Mesendoderm (in vitro differentiated cells): Measurements from ENCODE around the gene HAGHL.
A peak's percentile ranks its signal among the peaks of the same experiment; 100 is the strongest.

Source experiments
- DNase-seq: peaks from one replicate; pipeline ENCODE4 v3.0.0; 2013
- H2AK5ac ChIP-seq: 2 replicates; pipeline ENCODE4 v1.6.1; 2013; ENCODE audit warnings: low read length, inconsistent platforms
- H2BK120ac ChIP-seq: 2 replicates; pipeline ENCODE4 v1.6.1; 2013; ENCODE audit warnings: low read depth, mild to moderate bottlenecking, low read length, moderate library complexity, mixed read lengths
- H2BK15ac ChIP-seq: replicated peaks from 2 replicates; pipeline ENCODE4 v1.6.1; 2013; ENCODE audit warnings: low read depth, mild to moderate bottlenecking, moderate library complexity
- H2BK5ac ChIP-seq: 2 replicates; pipeline ENCODE4 v1.6.1; 2013; ENCODE audit warnings: low read length, inconsistent platforms
- H3K18ac ChIP-seq: 2 replicates; pipeline ENCODE4 v1.6.1; 2013; ENCODE audit warnings: mild to moderate bottlenecking, low read length, mixed read lengths
- H3K23ac ChIP-seq: one replicate; pipeline ENCODE4 v1.6.1; 2013; ENCODE audit warnings: low read length
- H3K27ac ChIP-seq: 2 replicates; pipeline ENCODE4 v1.5.1; 2013; ENCODE audit warnings: low read depth, mild to moderate bottlenecking, inconsistent platforms, low read length, moderate library complexity
- H3K27me3 ChIP-seq: 2 replicates; pipeline ENCODE4 v1.6.1; 2013; ENCODE audit warnings: low read length, control low read depth, mild to moderate bottlenecking, inconsistent platforms; ENCODE audit not compliant: insufficient read depth, poor library complexity
- H3K36me3 ChIP-seq: 2 replicates; pipeline ENCODE4 v1.6.1; 2013; ENCODE audit warnings: low read length, inconsistent platforms; ENCODE audit not compliant: control insufficient read depth, insufficient read depth
- H3K4ac ChIP-seq: one replicate; pipeline ENCODE4 v1.6.1; 2013; ENCODE audit warnings: low read depth, mild to moderate bottlenecking, low read length, moderate library complexity
- H3K4me1 ChIP-seq: 2 replicates; pipeline ENCODE4 v1.6.1; 2013; ENCODE audit warnings: low read depth, low read length, inconsistent platforms; ENCODE audit not compliant: control insufficient read depth
- H3K4me2 ChIP-seq: 2 replicates; pipeline ENCODE4 v1.6.1; 2013; ENCODE audit warnings: low read length
- H3K4me3 ChIP-seq: 2 replicates; pipeline ENCODE4 v1.5.1; 2013; ENCODE audit warnings: mild to moderate bottlenecking, low read length
- H3K56ac ChIP-seq: one replicate; pipeline ENCODE4 v1.6.1; 2013; ENCODE audit warnings: low read length
- H3K79me1 ChIP-seq: 2 replicates; pipeline ENCODE4 v1.6.1; 2013; ENCODE audit warnings: low read length, inconsistent platforms
- H3K79me2 ChIP-seq: 2 replicates; pipeline ENCODE4 v1.6.1; 2013; ENCODE audit warnings: mild to moderate bottlenecking, low read length; ENCODE audit not compliant: control insufficient read depth, insufficient read depth
- H3K9ac ChIP-seq: 2 replicates; pipeline ENCODE4 v1.6.1; 2013; ENCODE audit warnings: low read length, inconsistent platforms
- H4K5ac ChIP-seq: one replicate; pipeline ENCODE4 v1.6.1; 2013; ENCODE audit warnings: low read length
- H4K8ac ChIP-seq: one replicate; pipeline ENCODE4 v1.6.1; 2013; ENCODE audit warnings: low read depth, mild to moderate bottlenecking, control low read depth, low read length, moderate library complexity
- WGBS: extraction: QIAGEN DNeasy Blood & Tissue Kit; methylation state at CpG from one replicate; pipeline ENCODE4 v1.1.7; 2013; ENCODE audit warnings: low lambda C conversion rate, missing lambda C conversion rate; ENCODE audit not compliant: insufficient coverage; ENCODE audit errors: extremely low coverage; 5-methylcytosine and 5-hydroxymethylcytosine counted together

Gene HAGHL

GRCh38 chr16:700684-701584, 26.0 kb upstream of the HAGHL start:
- H2BK5ac ChIP-seq = no peak overlapping the region
- peak; percentile 50 for DNase-seq
- no peak overlapping the region for H3K4ac ChIP-seq
- H3K27me3 ChIP-seq = peaks cover 28% of the 10 kb centered on the region
- H3K56ac ChIP-seq = no peak overlapping the region
- no CpG with 5 or more reads among the region's 76 CpGs for WGBS
- no peaks in the 10 kb centered on the region for H3K79me2 ChIP-seq
- H3K23ac ChIP-seq = no peak overlapping the region
- no peak overlapping the region for H4K8ac ChIP-seq
- H3K27ac ChIP-seq = no peak overlapping the region
- no peak overlapping the region for H3K18ac ChIP-seq
- no peak overlapping the region for H3K4me2 ChIP-seq
- no peak overlapping the region for H3K9ac ChIP-seq
- no peak overlapping the region for H2BK15ac ChIP-seq
- H3K36me3 ChIP-seq = no peaks in the 10 kb centered on the region
- no peak overlapping the region for H2BK120ac ChIP-seq
- H3K4me3 ChIP-seq = no peak overlapping the region
- no peak overlapping the region for H2AK5ac ChIP-seq
- H3K79me1 ChIP-seq = no peaks in the 10 kb centered on the region
- no peak overlapping the region for H4K5ac ChIP-seq
- H3K4me1 ChIP-seq = no peaks in the 10 kb centered on the region

GRCh38 chr16:702341-702740, 24.6 kb upstream of the HAGHL start:
- H3K4me3 ChIP-seq = no peak overlapping the region
- H2BK120ac ChIP-seq = no peak overlapping the region
- no peak overlapping the region for H4K5ac ChIP-seq
- DNase-seq = no peak
- H4K8ac ChIP-seq = no peak overlapping the region
- no peak overlapping the region for H3K4me2 ChIP-seq
- no CpG with 5 or more reads among the region's 19 CpGs for WGBS
- H3K56ac ChIP-seq = no peak overlapping the region
- no peak overlapping the region for H3K27ac ChIP-seq
- no peaks in the 10 kb centered on the region for H3K79me2 ChIP-seq
- no peak overlapping the region for H2AK5ac ChIP-seq
- no peak overlapping the region for H3K18ac ChIP-seq
- H3K23ac ChIP-seq = no peak overlapping the region
- H3K4me1 ChIP-seq = no peaks in the 10 kb centered on the region
- H3K27me3 ChIP-seq = peaks cover 40% of the 10 kb centered on the region
- H3K36me3 ChIP-seq = no peaks in the 10 kb centered on the region
- no peak overlapping the region for H2BK15ac ChIP-seq
- H3K9ac ChIP-seq = no peak overlapping the region
- H3K4ac ChIP-seq = no peak overlapping the region
- H3K79me1 ChIP-seq = no peaks in the 10 kb centered on the region
- no peak overlapping the region for H2BK5ac ChIP-seq

GRCh38 chr16:703406-703805, 23.5 kb upstream of the HAGHL start:
- no peak overlapping the region for H2AK5ac ChIP-seq
- no peak overlapping the region for H2BK5ac ChIP-seq
- no peak overlapping the region for H4K5ac ChIP-seq
- no peak overlapping the region for H3K4ac ChIP-seq
- no peaks in the 10 kb centered on the region for H3K79me1 ChIP-seq
- H3K4me2 ChIP-seq = no peak overlapping the region
- no peaks in the 10 kb centered on the region for H3K79me2 ChIP-seq
- H3K27ac ChIP-seq = no peak overlapping the region
- H3K9ac ChIP-seq = no peak overlapping the region
- H3K4me1 ChIP-seq = no peaks in the 10 kb centered on the region
- H3K56ac ChIP-seq = no peak overlapping the region
- H3K23ac ChIP-seq = no peak overlapping the region
- H2BK15ac ChIP-seq = no peak overlapping the region
- no CpG with 5 or more reads among the region's 12 CpGs for WGBS
- H3K18ac ChIP-seq = no peak overlapping the region
- peaks cover 40% of the 10 kb centered on the region for H3K27me3 ChIP-seq
- H2BK120ac ChIP-seq = no peak overlapping the region
- H3K36me3 ChIP-seq = no peaks in the 10 kb centered on the region
- H3K4me3 ChIP-seq = no peak overlapping the region
- no peak overlapping the region for H4K8ac ChIP-seq
- DNase-seq = no peak

- no peak overlapping the region for H3K4ac ChIP-seq
- no peak overlapping the region for H2BK15ac ChIP-seq
- H4K8ac ChIP-seq = no peak overlapping the region
- no peak overlapping the region for H4K5ac ChIP-seq
- no peak overlapping the region for H3K23ac ChIP-seq
- no peak overlapping the region for H3K56ac ChIP-seq
- no peaks in the 10 kb centered on the region for H3K4me1 ChIP-seq
- no peak overlapping the region for H2BK120ac ChIP-seq
- H3K27me3 ChIP-seq = peaks cover 40% of the 10 kb centered on the region
- H3K79me1 ChIP-seq = no peaks in the 10 kb centered on the region
- no peaks in the 10 kb centered on the region for H3K79me2 ChIP-seq
- H3K18ac ChIP-seq = no peak overlapping the region
- no peak overlapping the region for H3K4me3 ChIP-seq
- no peak overlapping the region for H3K9ac ChIP-seq
- WGBS = no CpG with 5 or more reads among the region's 7 CpGs
- no peak overlapping the region for H3K27ac ChIP-seq
- no peak overlapping the region for H2BK5ac ChIP-seq
- H3K36me3 ChIP-seq = no peaks in the 10 kb centered on the region
- H3K4me2 ChIP-seq = no peak overlapping the region
- no peak overlapping the region for H2AK5ac ChIP-seq
- no peak for DNase-seq
Observed at GRCh38 chr16:704047-704446, 22.9 kb upstream of the HAGHL start.

GRCh38 chr16:704552-705380, 22.1 kb upstream of the HAGHL start:
- no peaks in the 10 kb centered on the region for H3K79me2 ChIP-seq
- H2BK120ac ChIP-seq = no peak overlapping the region
- no peak overlapping the region for H4K5ac ChIP-seq
- H2BK15ac ChIP-seq = no peak overlapping the region
- no peak overlapping the region for H3K4me3 ChIP-seq
- WGBS = no CpG with 5 or more reads among the region's 50 CpGs
- H2AK5ac ChIP-seq = no peak overlapping the region
- no peaks in the 10 kb centered on the region for H3K79me1 ChIP-seq
- no peak overlapping the region for H3K27ac ChIP-seq
- no peak for DNase-seq
- H3K18ac ChIP-seq = no peak overlapping the region
- no peak overlapping the region for H2BK5ac ChIP-seq
- H3K4me1 ChIP-seq = no peaks in the 10 kb centered on the region
- H3K4ac ChIP-seq = no peak overlapping the region
- H3K56ac ChIP-seq = no peak overlapping the region
- H3K36me3 ChIP-seq = no peaks in the 10 kb centered on the region
- no peak overlapping the region for H3K23ac ChIP-seq
- H3K4me2 ChIP-seq = no peak overlapping the region
- no peak overlapping the region for H4K8ac ChIP-seq
- peaks cover 38% of the 10 kb centered on the region for H3K27me3 ChIP-seq
- H3K9ac ChIP-seq = no peak overlapping the region
